Activated CD4-positive, alpha-beta T cell treated with anti-CD3 and anti-CD28 coated beads, Interleukin-2, Interleukin-4, amounts not matched to agents 100 ng/mL and 50 ng/mL, durations not matched to agents 16 hours and 8 hours (primary cell): ENCODE measurements around the gene TAF4B.
"Not testable (repeated sequence)": the region's sequence is repeated elsewhere in the genome, so short reads cannot be mapped to it uniquely, and the experiment has no call there.

Experiments
- DNase-seq: peaks from one replicate; pipeline ENCODE4 v3.0.0-alpha.2; 2020; ENCODE audit warnings: low spot score

TAF4B gene

GRCh38 chr18:26424428-26425147 lies 198.3 kb downstream of the TAF4B start:
- DNase-seq: no peak

- no peak for DNase-seq
These were observed 198.9 kb downstream of the TAF4B start for GRCh38 chr18:26425148-26425531.

- DNase-seq: no peak
These were observed 203.4 kb downstream of the TAF4B start for GRCh38 chr18:26429535-26430226.

GRCh38 chr18:26432651-26433424 lies 206.6 kb downstream of the TAF4B start:
- DNase-seq: no peak

- DNase-seq: no peak
These were observed 208.6 kb downstream of the TAF4B start for GRCh38 chr18:26434887-26435286.

- DNase-seq: no peak
These were observed 209.3 kb downstream of the TAF4B start for GRCh38 chr18:26435415-26436095.

GRCh38 chr18:26436176-26437051 lies 210.2 kb downstream of the TAF4B start:
- no peak for DNase-seq

GRCh38 chr18:26437634-26438033 lies 211.4 kb downstream of the TAF4B start:
- not testable (repeated sequence) for DNase-seq

GRCh38 chr18:26438980-26439379 lies 212.7 kb downstream of the TAF4B start:
- no peak for DNase-seq

- DNase-seq: no peak
These were observed 213.3 kb downstream of the TAF4B start for GRCh38 chr18:26439537-26439936.

- no peak for DNase-seq
These were observed 214.4 kb downstream of the TAF4B start for GRCh38 chr18:26440644-26441043.
